Tongue (tissue), 2 donors: ENCODE data around the gene METTL25. TPM values are rescaled to one million over a fixed set of nuclear protein-coding genes. Genes with fewer than 3 reads are reported as not detected.
A peak's percentile ranks its signal among the peaks of the same experiment; 100 is the strongest.

Source experiments
- DNase-seq: peaks from one replicate; pipeline ENCODE4 v3.0.0-alpha.2; 2015
- total RNA-seq: library from RNA; depleted of rRNA; stranded (reverse); fragments of >200 nt; gene quantifications from one replicate; pipeline ENCODE4 v1.2.3, GENCODE V29; 2014

Gene METTL25
- total RNA-seq, 1 donor from 2014 or later, result 68.3 TPM

DNA sequence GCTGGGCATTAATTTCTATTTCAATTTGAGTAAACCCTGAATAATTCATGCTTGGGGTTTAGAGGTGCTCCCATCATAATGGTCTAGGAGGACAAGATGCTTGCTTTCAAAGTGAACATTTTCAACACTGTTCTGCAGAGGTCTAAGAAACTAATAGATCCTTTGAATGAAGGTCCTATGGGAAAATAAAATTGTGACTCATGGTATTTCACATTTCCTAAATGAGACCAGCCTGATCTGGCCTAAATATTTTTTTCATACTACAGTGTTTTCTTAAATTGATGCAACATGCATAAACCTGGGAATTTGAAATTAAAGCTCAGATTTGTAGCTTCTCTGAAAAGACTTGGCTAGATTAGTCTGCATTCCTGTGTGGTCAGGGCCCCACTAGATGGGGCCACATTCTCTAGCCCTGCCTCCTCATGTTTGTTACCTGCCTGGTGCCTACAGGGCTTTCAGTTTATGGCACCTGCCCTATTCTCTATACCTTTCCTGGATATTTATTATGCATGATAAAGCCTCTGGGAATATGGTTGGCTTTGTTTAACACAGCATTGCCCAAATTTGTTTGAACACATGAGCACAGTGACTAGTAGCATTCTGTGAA, 112.7 kb downstream of the METTL25 start:
- DNase-seq, result no peak

DNA sequence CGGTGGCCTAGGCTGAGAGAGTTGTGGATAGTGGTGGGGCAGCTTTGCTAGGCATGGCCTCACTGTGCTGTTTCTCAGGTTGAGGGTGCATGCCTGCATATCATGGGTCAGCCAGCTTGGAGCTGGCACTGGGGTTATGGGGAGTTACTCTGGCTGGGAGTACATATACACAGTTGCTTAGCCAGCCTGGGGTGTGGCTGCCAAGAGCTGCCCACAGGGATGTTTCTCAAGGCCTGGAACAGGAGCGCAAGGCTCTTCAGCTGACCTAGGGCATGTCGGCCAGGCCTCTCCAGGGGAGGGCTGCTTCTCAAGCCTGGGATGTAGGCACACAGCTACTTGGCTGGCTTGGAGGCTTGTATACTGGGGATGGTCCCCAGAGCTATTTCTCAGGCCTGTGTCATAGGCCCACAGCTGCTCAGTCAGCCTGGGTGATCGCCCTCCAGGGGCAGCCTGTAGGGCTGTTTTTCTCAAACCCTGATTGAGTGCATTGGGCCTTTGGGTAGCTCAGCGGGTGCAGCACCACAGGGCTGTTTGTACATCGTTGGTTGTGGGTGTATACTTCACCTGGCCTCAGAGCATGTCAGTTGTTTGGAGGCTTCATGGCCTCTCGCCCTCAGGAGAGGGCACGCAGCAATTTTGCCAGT, 114.9 kb downstream of the METTL25 start:
- no peak for DNase-seq

DNA sequence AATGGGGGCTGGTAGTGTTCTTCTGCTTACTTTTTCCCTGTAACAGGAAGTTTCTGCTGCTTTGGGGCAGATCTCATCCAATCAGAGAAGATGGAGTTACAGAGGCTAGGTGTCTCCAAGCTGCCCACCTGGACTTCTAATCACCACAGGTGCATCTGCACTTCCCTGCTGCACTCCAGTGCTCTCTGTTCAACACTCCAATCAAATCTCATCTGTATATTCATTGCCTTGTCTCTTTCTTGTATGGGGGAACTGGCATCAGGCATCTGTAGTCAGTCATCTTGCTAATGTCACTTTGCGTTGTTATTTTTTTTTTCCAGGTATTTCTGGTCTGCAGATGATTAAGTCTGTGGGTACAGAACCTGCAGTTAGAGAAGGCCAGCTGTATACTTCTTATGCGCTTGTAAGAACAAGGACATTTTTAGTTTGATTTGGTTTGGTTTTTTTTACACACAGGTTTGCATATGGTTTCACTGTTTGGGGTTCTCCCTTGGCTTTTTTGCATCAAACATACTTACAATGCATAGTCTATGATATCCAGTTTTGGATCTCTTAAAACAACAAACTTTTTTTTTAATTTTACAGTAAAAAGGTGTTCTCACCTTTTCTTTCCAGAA, 116.0 kb downstream of the METTL25 start:
- no peak for DNase-seq

DNA sequence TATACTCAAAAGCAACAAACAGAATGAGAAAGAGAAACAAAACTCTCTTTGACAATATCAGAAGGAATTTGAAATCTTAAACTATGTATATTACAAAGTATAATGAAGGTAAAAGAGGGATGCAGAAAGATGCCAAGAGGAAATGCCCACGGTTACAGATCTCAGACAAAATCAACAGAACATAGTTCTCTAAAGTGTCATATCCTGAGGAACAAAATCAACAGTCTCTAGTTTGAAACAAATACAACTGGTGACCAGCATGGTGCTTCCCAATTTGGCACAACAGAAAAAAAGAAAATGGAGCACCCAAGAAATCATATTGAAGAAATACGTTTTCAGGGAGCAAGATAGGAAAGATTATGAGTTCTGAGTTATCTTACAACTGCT, 116.5 kb downstream of the METTL25 start:
- no peak for DNase-seq

DNA sequence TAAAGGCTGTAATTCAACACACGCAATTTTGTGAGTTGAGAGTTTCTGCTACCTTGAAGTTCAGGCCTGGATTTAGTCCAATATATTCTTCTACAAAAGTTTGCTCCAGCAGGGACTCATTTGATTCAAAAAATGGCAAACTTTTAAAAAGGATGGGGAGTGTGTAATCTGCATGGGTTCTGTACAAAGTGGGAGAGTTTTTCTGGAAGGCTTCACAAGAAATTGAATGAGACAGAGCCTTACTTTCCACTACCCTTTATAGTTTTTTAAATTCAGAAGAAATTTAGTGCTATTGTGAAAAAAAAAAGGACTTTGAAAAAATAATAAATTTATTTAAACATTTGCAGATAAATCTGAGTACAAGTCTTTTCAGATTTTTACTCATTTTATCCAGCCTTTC, 116.9 kb downstream of the METTL25 start:
- DNase-seq, result peak; percentile 2

DNA sequence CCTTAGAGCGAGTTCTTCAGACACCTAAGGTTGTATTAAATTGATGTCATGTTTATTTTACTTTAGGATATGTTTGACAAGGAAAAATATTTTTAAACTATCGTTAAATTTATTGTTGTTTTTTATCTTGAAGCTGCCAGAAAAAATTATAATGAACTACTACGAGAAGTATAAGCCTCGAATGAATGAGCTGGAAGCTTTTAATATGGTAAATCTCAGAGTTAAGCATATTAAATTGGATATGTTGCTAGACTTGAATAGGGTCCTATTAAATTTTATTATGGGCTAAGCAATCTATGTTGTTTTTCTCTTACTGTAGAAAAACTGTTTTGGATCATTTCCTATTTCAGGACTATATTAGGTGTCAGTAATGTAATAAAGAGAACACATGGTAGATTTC, 118.2 kb downstream of the METTL25 start:
- no peak for DNase-seq

DNA sequence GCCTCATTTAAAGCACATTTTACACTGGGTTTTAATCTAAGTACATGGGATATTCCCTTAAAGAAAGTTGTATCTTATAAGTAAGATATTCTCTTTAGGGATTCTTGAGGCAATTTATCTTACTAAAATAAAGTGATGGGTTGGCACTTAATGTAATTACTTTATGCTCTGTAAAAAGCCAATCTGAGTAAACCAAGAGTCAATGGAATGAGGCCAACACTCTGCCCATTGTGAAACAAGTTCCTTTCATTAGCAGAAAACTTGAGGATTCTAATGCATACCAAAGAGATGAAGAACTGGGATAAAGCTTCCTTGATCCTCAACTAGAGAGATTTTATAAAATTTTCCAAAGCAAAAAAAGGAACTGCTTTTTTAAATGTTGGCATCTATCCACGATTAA, 121.2 kb downstream of the METTL25 start:
- DNase-seq, result peak; percentile 3

DNA sequence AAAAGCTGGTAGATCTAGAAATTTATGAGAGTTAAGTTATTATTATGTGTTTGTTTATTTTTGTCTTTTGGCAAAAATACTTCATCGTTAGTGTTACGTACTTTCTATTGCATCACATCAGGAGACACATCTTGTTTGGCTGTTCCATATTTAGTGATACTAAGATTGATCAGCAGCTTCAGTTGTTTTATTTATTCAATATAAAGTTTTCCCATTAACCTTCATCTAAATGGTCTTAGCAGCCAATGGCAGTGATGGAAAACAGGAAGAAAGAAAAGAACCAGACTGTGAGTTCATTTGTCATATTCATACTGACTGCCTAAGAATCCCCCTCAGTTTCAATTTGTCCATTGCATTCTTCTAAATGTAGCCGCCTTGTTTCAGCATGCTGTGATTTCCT, 122.3 kb downstream of the METTL25 start:
- DNase-seq, result no peak

DNA sequence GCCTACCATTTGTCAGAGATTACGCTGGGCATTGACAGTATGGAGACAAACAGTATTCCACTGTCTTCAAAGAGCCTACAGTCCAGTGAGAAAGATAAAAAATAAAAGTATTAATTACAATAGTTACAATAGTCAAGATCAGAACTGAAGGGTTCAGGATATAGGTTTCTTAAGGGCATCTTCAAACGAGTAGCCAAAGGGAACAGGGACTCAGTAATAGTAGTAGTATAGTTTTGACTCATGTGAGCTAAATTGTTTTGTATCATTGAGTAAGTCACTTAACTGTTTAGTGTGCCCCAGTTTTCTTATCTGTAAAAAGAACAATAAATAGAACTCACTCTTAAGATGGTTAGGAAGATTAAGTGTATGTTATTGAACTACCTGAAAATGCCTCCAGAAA, 123.6 kb downstream of the METTL25 start:
- DNase-seq, result no peak

DNA sequence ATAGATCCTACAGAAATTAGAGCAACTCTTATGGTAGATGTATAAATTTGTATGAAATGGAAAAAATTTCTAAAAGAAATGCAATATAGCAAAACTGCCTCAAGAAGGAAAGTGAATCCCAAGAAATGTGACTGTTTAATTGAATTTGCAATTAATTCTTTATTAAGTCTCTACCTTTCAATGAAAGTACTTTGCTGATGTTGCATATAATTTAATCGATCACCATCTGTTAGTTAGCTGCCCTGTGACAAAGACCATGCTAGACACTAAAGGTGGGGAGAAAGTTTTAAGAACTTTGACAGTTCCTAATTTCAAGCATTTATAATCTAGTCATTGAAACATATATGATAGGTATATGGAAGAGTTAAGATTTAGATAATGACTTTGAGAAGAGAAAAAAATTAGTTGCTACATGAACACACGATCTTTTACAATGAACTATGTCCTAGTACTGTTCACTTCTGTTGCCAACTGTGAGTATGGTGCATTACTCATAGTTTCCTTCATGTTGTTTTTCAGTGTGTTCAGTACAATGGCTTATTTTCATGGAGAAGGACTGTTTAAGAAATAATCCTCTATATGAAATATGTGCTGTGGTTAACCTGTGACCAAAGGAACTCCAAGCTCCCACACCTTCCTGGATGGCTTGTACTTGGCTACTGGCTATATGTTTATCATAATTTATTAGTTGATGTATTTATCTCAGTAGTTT, 128.4 kb downstream of the METTL25 start:
- DNase-seq, result no peak

DNA sequence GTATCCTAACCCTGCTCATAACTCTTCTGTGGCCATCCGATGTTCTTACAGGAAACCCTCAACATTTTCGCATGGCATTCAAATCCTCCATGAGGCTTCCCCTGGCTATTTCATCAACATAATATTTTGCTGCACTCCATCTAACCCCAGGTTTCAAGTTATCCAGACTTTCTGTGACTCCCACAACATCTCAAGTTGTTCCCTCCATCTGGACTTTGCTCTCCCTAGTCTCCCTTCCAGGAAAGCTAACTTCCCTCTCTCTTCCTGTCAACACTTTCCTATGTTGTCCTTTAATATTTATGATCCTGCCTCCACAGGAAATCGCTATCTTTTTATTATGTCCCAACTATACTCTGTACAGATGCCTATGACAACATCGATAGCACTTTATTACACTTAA, 146.1 kb downstream of the METTL25 start:
- DNase-seq, result no peak

DNA sequence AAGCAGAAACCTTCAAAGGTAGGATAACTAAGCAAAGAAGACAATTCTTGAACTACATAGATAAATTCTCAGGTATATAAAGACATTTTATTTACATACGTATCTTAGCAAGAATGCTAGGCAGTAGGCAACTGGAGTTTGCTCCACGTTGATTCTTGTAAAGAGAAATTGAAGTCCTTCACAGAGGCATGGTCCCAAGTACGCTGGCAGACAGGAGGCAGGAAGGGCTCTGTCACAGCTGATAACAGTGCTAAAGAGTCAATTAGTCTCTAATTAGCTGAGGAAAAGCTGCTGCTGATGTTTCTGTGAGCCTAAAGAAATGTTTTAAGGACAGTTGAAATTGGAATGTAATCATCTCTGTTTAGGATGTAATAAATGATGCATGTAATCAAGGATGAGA, 146.8 kb downstream of the METTL25 start:
- no peak for DNase-seq

DNA sequence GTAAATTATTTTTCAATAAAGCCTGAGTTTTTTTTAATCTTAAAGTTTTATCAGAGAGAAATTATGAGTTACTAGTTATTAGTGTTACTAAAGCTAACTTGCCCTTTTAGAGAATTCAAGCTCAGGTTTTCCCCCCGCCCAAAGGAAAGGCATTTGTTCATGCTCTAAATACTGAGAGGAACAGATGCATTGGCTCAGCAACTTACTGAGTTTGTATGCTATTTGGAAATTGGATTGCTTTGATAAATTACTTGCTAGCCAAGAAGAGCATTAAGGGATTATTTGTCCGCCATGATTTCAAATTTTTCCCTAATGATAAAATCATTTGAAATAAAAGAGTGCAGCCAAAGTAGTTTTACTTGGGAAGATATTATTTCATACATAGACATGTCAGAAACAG, 149.4 kb downstream of the METTL25 start:
- DNase-seq, result peak; percentile 72

DNA sequence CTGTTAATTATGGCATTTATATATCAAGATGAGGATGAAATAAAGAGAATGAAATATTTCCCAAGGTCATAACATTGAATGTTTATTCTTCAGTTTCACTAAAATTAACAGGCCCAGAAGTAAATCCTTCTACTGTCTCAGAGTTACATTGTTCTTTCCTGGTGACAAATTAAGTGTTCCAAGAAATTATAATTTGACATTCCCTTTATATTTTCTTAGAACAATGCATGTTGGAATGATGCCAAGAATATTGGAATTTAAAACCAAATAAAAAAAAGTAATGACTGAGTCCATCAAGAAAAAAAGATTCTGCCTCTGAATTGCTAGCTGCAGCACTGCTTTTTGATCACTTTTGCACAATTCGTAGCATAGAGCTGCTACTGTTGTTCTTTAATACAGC, 152.1 kb downstream of the METTL25 start:
- DNase-seq, result no peak

DNA sequence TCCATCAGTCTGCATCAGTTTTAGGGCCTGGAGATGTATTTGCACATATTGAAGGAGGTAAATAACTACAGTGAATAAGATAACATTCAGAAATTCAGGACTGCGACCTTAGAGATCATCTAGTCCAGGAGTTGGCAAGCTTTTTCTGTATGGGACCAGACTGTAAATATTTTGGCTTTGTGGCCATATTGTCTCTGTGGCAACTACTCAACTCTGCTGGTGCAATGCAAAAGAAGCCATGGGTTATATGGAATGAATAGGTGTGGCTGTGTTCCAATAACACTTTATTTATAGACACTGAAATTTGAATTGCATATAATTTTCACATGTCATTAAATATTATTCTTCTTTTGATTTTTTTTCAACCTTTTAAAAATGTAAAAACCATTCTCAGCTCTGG, 156.6 kb downstream of the METTL25 start:
- no peak for DNase-seq

DNA sequence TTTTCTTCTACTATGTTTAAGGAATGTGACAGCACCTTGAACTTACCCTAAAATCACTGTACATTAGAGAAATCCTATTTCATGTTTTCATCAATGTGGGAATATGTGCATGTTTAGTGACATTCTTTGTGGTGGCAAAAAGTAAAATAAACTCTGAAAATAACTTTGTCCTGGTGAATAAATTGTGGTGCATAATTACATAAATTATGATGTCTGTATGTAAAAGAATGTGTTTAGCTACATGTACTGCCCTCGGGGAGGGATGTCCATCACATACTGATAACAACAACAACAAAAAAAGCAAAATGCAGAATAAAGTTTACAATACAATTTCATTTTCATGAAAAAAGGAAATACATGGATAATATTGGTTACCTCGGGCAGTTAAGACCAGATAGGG, 157.3 kb downstream of the METTL25 start:
- DNase-seq, result no peak

DNA sequence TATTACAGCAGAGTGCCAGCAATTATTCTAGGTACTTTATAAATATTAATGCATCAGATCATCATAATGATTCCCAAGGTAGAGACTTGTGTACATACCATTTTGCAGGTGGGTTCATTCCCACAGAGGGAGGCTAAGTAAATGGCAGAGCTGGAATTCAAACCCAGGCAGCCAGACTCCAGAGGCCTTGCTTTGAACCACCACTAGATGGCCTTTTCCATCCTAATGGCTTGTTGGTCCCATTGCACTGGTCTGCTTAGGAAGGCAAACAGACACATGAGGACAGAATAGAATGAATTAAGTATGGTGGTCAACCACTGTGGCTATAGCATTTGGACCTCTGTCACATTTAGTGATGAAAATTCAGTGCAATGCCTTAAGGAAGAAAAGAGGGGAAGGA, 158.7 kb downstream of the METTL25 start:
- DNase-seq, result no peak

DNA sequence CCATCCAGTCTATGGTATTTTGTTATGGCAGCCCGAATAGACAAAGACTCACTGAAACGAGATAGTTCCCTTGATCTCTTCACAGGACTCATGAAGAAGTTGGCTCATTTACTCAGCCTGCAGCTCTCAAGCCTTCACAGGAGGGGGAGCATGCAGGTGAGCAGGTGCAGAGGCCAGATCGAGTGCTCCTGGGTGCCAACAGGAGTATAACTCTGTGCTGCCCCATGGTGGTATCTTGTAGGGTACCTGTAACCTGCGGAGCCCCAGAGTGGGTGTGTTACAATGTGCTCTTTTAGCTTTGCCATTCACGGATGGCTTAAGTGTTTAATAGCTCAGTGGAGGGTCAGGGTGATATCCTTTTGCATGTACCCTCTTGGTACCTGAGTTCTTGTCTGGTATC, 159.5 kb downstream of the METTL25 start:
- no peak for DNase-seq

DNA sequence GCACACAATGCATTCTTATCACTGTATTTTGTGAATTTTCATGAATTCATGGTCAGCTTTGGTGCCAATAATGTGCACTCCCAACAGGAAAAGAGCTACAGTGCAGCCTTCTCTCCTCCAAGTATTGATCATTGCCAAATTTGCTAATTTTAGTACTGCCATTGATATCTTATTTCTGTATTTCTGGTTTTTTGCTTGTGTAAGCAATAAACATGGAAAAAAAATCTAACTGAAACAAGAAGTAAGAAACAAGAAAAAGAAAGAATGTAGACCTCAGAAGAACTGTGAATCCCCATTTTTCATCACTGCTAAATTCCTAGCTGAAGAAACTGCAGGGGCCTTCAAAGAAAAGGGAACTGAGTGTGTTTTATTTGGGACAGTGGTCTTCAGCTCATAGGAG, 161.2 kb downstream of the METTL25 start:
- no peak for DNase-seq

DNA sequence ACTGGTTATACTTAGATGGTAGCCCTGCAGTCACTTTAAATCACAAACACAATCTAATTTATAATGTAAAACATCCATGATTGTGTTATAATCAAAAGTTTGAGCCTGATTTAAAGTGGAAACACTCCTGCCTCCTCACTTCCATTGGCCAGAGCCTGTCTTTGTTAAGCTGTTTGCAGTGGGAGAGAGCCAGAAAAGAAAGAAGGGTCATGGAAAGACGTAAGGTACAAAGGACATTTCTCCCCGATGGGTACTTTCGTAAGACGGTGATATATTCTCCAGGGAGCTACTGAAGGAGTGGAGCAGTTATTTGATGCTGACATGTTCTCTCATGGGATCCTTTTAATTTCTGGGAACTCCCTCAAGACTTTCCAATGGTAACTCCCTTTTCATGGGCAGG, 164.0 kb downstream of the METTL25 start:
- no peak for DNase-seq

DNA sequence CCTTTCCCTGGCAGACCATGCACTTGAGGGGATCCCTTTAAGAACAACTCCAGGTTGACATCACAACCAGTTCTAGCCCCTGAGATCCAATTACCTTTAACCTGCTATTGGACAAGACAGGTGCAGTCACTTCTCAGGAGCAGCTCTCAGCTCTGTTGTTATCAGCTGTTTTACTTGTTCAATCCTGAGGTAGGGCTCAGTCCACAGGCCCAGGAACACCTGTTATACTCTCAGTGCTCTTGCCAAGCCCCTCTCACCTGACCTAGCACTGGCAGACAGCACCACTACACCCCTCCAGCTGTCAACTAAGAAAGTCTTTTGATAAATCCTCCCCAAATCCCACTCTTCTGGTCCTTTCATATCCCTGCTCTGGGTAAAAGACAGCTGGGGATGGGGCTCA, 164.4 kb downstream of the METTL25 start:
- peak; percentile 38 for DNase-seq

DNA sequence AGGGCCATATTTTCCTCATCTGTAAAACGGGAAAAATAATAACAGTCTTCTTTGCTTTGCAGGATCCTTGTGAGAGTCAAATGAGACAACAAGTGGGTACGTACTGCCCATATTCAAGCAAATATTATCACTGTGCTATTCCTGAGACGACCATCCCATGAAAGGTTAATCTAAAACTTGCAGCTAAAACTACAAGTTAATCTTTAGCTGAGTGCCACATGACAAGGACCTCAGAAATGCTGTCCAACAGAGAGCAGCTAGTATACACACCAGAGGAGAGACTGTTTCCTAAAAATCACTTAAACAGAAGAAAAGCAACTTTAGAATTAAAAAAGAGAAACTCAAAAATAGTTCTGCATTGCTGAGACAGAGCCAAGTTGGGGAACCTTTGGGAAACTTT, 165.7 kb downstream of the METTL25 start:
- peak; percentile 35 for DNase-seq

DNA sequence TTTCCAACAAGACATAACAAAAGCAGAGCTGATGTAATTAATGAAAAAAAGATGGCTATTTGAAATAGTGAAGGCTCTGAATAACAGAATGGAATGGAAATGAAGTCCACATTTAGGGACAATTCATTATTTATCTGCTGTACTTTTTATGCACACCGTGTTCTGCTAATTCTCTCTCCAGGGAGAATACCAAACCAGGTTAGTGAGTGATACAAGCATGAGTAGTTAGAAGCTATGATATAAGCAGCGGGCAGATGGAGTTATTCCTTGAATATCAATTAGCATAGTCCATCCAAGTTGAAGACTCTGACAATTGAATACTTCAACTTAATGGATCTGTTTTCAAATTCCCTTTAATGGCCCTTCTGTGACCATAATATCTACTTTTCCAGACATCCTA, 166.3 kb downstream of the METTL25 start:
- DNase-seq, result no peak

DNA sequence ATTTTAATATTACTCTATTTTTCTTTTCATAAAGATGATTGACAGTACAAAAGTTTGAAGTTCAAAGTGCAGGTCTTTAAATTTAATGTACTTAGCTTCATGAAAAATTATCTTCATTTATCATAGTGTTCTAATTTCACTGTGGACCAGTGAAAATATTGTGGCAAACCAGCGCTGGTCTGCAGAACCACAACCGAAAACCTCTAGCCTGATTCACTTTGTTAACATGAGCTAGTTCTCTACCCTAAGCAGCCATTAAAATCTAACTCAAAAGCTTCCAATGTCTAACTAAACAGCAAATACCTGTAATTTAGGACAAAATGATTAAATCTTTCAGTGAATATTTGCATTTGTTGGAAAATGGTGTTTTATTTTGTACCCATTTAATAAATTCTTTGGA, 167.3 kb downstream of the METTL25 start:
- DNase-seq, result no peak
